GM20000 (cell line): Measurements from ENCODE around the gene FBXO15.

Source experiments
- DNase-seq: peaks from one replicate; pipeline ENCODE4 v3.0.0; 2012; ENCODE audit warnings: low spot score
- CTCF ChIP-seq: IDR thresholded peaks from 2 replicates; pipeline ENCODE4 v1.5.1; 2012; ENCODE audit warnings: mild to moderate bottlenecking, control low read depth; ENCODE audit errors: extremely low read depth, missing control alignments

The FBXO15 gene

GRCh38 chr18:74173434-74173750 lies 25.8 kb upstream of the FBXO15 start:
- no peak for TF ChIP-seq CTCF

GRCh38 chr18:74172697-74173433 lies 25.2 kb upstream of the FBXO15 start:
- TF ChIP-seq CTCF = no peak
- DNase-seq = no peak

More at GRCh38 chr18:74173434-74173750, 25.8 kb upstream of the FBXO15 start:
- DNase-seq = no peak

- DNase-seq = peak; percentile 48
- no peak for TF ChIP-seq CTCF
These were observed 24.4 kb upstream of the FBXO15 start for GRCh38 chr18:74171910-74172606.

GRCh38 chr18:74166386-74166785 lies 18.8 kb upstream of the FBXO15 start:
- DNase-seq = no peak
- no peak for TF ChIP-seq CTCF

- no peak for TF ChIP-seq CTCF
- DNase-seq = peak; percentile 33
These were observed 15.5 kb upstream of the FBXO15 start for GRCh38 chr18:74163019-74163660.

GRCh38 chr18:74155276-74155675 lies 7.6 kb upstream of the FBXO15 start:
- TF ChIP-seq CTCF = no peak
- DNase-seq = no peak

- no peak for TF ChIP-seq CTCF
These were observed 7.1 kb upstream of the FBXO15 start for GRCh38 chr18:74154716-74155115.

More at GRCh38 chr18:74154716-74155115, 7.1 kb upstream of the FBXO15 start:
- no peak for DNase-seq
